Epithelial cell of proximal tubule (primary cell): ENCODE data around the gene SLC15A3. TPM values are rescaled to one million over a fixed set of nuclear protein-coding genes. Genes with fewer than 3 reads are reported as not detected.

ENCODE experiments used
- DNase-seq: peaks from one replicate; pipeline ENCODE4 v3.0.0-alpha.2; 2011; ENCODE audit warnings: low read depth
- H3K4me3 ChIP-seq: 2 replicates; pipeline ENCODE4 v1.5.1; 2011; ENCODE audit warnings: low read depth, mild to moderate bottlenecking, low read length
- total RNA-seq: library from RNA; depleted of rRNA; stranded (reverse); fragments of >200 nt; gene quantifications from 2 replicates; pipeline ENCODE4 v1.2.3, GENCODE V29; 2015
- TF ChIP-seq, protein P1 (sequence below): conservative IDR thresholded peaks from 2 replicates; pipeline ENCODE4 v1.5.1; 2012; ENCODE audit warnings: low read depth, mild to moderate bottlenecking, low read length

SLC15A3 gene
- total RNA-seq, 1 donor from 2014 or later: 0.86 TPM

DNA sequence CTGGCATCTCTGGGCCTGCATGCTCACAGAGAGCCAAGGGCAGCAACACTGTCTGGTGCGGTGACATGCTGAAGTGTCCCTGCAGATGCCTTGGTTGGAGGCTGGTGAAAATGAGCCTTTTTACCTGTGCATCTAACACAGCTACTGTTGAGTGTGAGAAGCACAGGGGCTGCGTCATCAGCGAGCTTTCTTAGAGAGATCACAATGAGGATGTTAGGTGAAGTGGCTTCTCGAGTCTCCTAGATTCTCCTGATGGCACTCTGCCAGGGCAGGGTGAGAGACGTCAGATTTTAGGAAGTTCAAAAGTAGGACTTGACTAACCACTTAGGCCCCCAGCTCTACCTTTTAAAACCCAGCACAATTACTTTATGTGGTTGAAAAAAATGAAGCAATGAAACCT is 3.6 kb upstream of the SLC15A3 start:
- TF ChIP-seq, protein P1, sequence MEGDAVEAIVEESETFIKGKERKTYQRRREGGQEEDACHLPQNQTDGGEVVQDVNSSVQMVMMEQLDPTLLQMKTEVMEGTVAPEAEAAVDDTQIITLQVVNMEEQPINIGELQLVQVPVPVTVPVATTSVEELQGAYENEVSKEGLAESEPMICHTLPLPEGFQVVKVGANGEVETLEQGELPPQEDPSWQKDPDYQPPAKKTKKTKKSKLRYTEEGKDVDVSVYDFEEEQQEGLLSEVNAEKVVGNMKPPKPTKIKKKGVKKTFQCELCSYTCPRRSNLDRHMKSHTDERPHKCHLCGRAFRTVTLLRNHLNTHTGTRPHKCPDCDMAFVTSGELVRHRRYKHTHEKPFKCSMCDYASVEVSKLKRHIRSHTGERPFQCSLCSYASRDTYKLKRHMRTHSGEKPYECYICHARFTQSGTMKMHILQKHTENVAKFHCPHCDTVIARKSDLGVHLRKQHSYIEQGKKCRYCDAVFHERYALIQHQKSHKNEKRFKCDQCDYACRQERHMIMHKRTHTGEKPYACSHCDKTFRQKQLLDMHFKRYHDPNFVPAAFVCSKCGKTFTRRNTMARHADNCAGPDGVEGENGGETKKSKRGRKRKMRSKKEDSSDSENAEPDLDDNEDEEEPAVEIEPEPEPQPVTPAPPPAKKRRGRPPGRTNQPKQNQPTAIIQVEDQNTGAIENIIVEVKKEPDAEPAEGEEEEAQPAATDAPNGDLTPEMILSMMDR: no peak
- no peak for DNase-seq
- no peak overlapping the region for H3K4me3 ChIP-seq

- DNase-seq: no peak
- TF ChIP-seq, protein P1: no peak
Observed at GRCh38 chr11:60954421-60954820, 2.4 kb upstream of the SLC15A3 start.

GRCh38 chr11:60953781-60954180 is 1.8 kb upstream of the SLC15A3 start:
- TF ChIP-seq, protein P1: no peak
- H3K4me3 ChIP-seq: no peak overlapping the region
- no peak for DNase-seq

More at GRCh38 chr11:60954421-60954820, 2.4 kb upstream of the SLC15A3 start:
- no peak overlapping the region for H3K4me3 ChIP-seq

GRCh38 chr11:60952742-60953170 is 780 bp upstream of the SLC15A3 start:
- DNase-seq: no peak
- TF ChIP-seq, protein P1: no peak
- no peak overlapping the region for H3K4me3 ChIP-seq

DNA sequence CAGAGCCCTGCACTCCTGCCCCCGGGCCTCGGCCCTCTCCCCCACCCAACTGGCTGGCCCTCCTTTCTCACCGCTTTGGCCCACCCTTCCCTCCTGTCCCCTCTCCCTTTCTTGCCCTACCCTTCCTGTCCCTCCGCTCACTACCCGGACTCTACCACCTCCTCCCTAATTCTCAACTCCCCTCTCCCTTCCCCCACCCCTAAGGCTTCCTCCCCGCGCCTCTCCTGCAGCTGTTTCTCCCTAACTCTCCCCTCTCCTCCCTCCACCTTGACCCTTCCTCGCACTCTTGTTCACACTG is 421 bp downstream of the SLC15A3 start:
- DNase-seq: no peak
- TF ChIP-seq, protein P1: no peak
- peak overlapping the region; percentile 47 for H3K4me3 ChIP-seq

GRCh38 chr11:60950933-60951605 is 907 bp downstream of the SLC15A3 start:
- TF ChIP-seq, protein P1: no peak
- H3K4me3 ChIP-seq: no peak overlapping the region
- DNase-seq: no peak

- TF ChIP-seq, protein P1: no peak
- no peak overlapping the region for H3K4me3 ChIP-seq
- no peak for DNase-seq
Observed at GRCh38 chr11:60950024-60950423, 2.0 kb downstream of the SLC15A3 start.
